HepG2 (cell line): ENCODE measurements around the gene TMEM132D. TPM values are rescaled to one million over a fixed set of nuclear protein-coding genes. Genes with fewer than 3 reads are reported as not detected.

Experiments used
- ATAC-seq: fragments of 200-7000 bp; cut with Tn5 transposase; 3 replicates; pipeline ENCODE4 v1.9.1; 2020; ENCODE audit warnings: mild to moderate bottlenecking, moderate library complexity
- BruUV-seq: library from RNA; stranded (reverse); fragments of 400-500 nt; replicated peaks from 2 replicates; lab custom pipeline; 2021; lab: Mats Ljungman, UMichigan
- CTCF ChIA-PET: fragments of 300-600 bp; formaldehyde crosslinking; extraction: SDS; loops from one replicate; lab custom pipeline; 2021; ENCODE audit warnings: low total read pairs, inconsistent platforms, low intra/inter-chr PET ratio; lab: Yijun Ruan, JAX
- POLR2A ChIA-PET: fragments of 350-600 bp; sonication (Branson Sonifier 250); formaldehyde crosslinking; loops from one replicate; lab custom pipeline; 2020; ENCODE audit warnings: antibody characterized with exemption, inconsistent platforms; lab: Yijun Ruan, JAX
- DNase-seq: peaks from one replicate; pipeline ENCODE4 v3.0.0-alpha.2; 2015; ENCODE audit warnings: low spot score
- FAIRE-seq: peaks from 3 replicates; lab custom pipeline; 2011; peaks lifted over from hg19 to GRCh38; lab: Jason Lieb, UNC
- H2AFZ ChIP-seq: one replicate; pipeline ENCODE4 v1.6.1; 2011; ENCODE audit warnings: low read length, inconsistent platforms
- H3K27ac ChIP-seq: fragments of 300-600 bp; 3 replicates; pipeline ENCODE4 v1.8.0; 2011; ENCODE audit warnings: mixed run types, mild to moderate bottlenecking, mixed read lengths, low read length, inconsistent platforms; ENCODE audit not compliant: insufficient read depth; ENCODE audit errors: extremely low read length
- H3K27me3 ChIP-seq, 2 experiments: fragments of 200-600 bp in 1 of 2; 2 replicates in 1 of 2; 3 replicates in 1 of 2; pipeline versions ENCODE4 v1.6.0 to v1.8.0; 2011; ENCODE audit warnings: low read length in 2 of 2, mild to moderate bottlenecking in 2 of 2, moderate library complexity in 2 of 2, inconsistent platforms in 1 of 2; ENCODE audit not compliant: insufficient read depth in 2 of 2, control insufficient read depth in 1 of 2
- H3K36me3 ChIP-seq, 2 experiments: fragments of 200-600 bp in 1 of 2; replicated peaks in 1 of 2; 2 replicates in 1 of 2; 3 replicates in 1 of 2; pipeline versions ENCODE4 v1.5.1 to v1.8.0; 2011; ENCODE audit warnings: low read length in 2 of 2, inconsistent platforms in 1 of 2; ENCODE audit not compliant: insufficient read depth in 2 of 2, control insufficient read depth in 1 of 2
- H3K4me1 ChIP-seq: 2 replicates; pipeline ENCODE4 v1.5.1; 2012; ENCODE audit warnings: low read length, inconsistent platforms; ENCODE audit not compliant: insufficient read depth
- H3K4me2 ChIP-seq: 2 replicates; pipeline ENCODE4 v1.6.0; 2011; ENCODE audit warnings: low read depth, low read length, inconsistent platforms
- H3K4me3 ChIP-seq, 3 experiments: fragments of 200-600 bp in 1 of 3; sonication (generic), shearing (Covaris generic) in 1 of 3; replicated peaks in 1 of 3; 2 replicates each; pipeline ENCODE4 v1.5.1; 2011 to 2016; ENCODE audit warnings: low read length in 3 of 3, inconsistent platforms in 2 of 3, low read depth in 2 of 3, mild to moderate bottlenecking in 2 of 3, control low read depth in 1 of 3, mixed read lengths in 1 of 3; ENCODE audit not compliant: insufficient read depth in 1 of 3
- H3K79me2 ChIP-seq: one replicate; pipeline ENCODE4 v1.6.1; 2011; ENCODE audit warnings: low read length, inconsistent platforms; ENCODE audit not compliant: insufficient read depth
- H3K9ac ChIP-seq: 2 replicates; pipeline ENCODE4 v1.6.0; 2011; ENCODE audit warnings: mild to moderate bottlenecking, low read depth, low read length, inconsistent platforms; ENCODE audit not compliant: insufficient read depth
- H3K9me3 ChIP-seq: 2 replicates; pipeline ENCODE4 v1.5.1; 2012; ENCODE audit warnings: mild to moderate bottlenecking, low read length
- H4K20me1 ChIP-seq: 2 replicates; pipeline ENCODE4 v1.6.0; 2011; ENCODE audit warnings: inconsistent platforms, mild to moderate bottlenecking, low read length, moderate library complexity; ENCODE audit not compliant: insufficient read depth
- JUND ChIP-seq: sonication (generic); formaldehyde crosslinking; IDR thresholded peaks from 2 replicates; pipeline ENCODE4 v1.8.0; 2022; ENCODE audit warnings: mild to moderate bottlenecking, missing genetic modification reagents
- KAT7 ChIP-seq: IDR thresholded peaks from 2 replicates; pipeline ENCODE4 v1.6.1; 2018; ENCODE audit warnings: borderline replicate concordance, missing compliant biosample characterization
- PHB2 ChIP-seq: fragments of 450-650 bp; IDR thresholded peaks from 2 replicates; pipeline ENCODE4 v1.6.1; 2018; ENCODE audit not compliant: partially characterized antibody
- RARG ChIP-seq: sonication (generic); formaldehyde crosslinking; IDR thresholded peaks from 2 replicates; pipeline ENCODE4 v1.4.0; 2020; ENCODE audit warnings: low read depth, mild to moderate bottlenecking, missing genetic modification reagents
- RERE ChIP-seq: IDR thresholded peaks from 2 replicates; pipeline ENCODE4 v1.6.1; 2016; ENCODE audit warnings: low read depth, missing genetic modification reagents, missing compliant biosample characterization
- ZBTB44 ChIP-seq: sonication (generic); formaldehyde crosslinking; IDR thresholded peaks from 2 replicates; pipeline ENCODE4 v1.4.0; 2020; ENCODE audit warnings: missing genetic modification reagents
- ZFAT ChIP-seq: sonication (generic); formaldehyde crosslinking; conservative IDR thresholded peaks from 2 replicates; pipeline ENCODE4 v1.8.1; 2023; ENCODE audit warnings: missing genetic modification reagents, inconsistent platforms
- ZFP36L2 ChIP-seq: sonication (generic); formaldehyde crosslinking; IDR thresholded peaks from 2 replicates; pipeline ENCODE4 v1.4.0; 2020; ENCODE audit warnings: missing genetic modification reagents
- ZNF431 ChIP-seq: sonication (generic); formaldehyde crosslinking; IDR thresholded peaks from 2 replicates; pipeline ENCODE4 v1.9.0; 2022; ENCODE audit warnings: missing genetic modification reagents, low read depth, mild to moderate bottlenecking, borderline replicate concordance
- ZNF598 ChIP-seq: sonication (generic); formaldehyde crosslinking; IDR thresholded peaks from 2 replicates; pipeline ENCODE4 v1.5.1; 2020; ENCODE audit warnings: mild to moderate bottlenecking, missing genetic modification reagents, borderline replicate concordance
- WGBS: methylation state at CpG from one replicate; pipeline ENCODE4 v1.1.6; 2017; ENCODE audit warnings: low lambda C conversion rate; 5-methylcytosine and 5-hydroxymethylcytosine counted together
- in situ Hi-C: cut with HindIII; loops from 2 replicates; pipeline ENCODE4 v1.10.0; 2017; ENCODE audit warnings: low pct_unique_long_range_greater_than_20kb; ENCODE audit not compliant: extremely low pct_ligation_motif_present
- intact Hi-C: fragments of 100-400 bp; cut with micrococcal nuclease; formaldehyde crosslinking; loops from one replicate; pipeline ENCODE4 v1.10.0; 2022; ENCODE audit not compliant: unreplicated experiment
- polyA plus RNA-seq, 8 experiments: library from polyadenylated mRNA; depleted of rRNA in 3 of 8; stranded (reverse) in 7 of 8; unstranded in 1 of 8; fragments of >200 nt; fragmentation: Illumina TruSeq in 4 of 8; extraction: Trizol in 4 of 8; gene quantifications; 2 replicates each; pipeline versions ENCODE4 v1.2.1 to v1.2.3, GENCODE V29; 2011 to 2016; ENCODE audit warnings: low read depth in 4 of 8, missing spikeins in 1 of 8, mixed read lengths in 1 of 8; ENCODE audit not compliant: insufficient read depth in 1 of 8
- total RNA-seq, 5 experiments: library from RNA; depleted of rRNA; stranded (reverse); fragments of >200 nt; fragmentation: Illumina TruSeq; extraction: Trizol; gene quantifications; 2 replicates each; pipeline ENCODE4 v1.2.3, GENCODE V29; 2016; ENCODE audit warnings: low read depth in 1 of 5

Gene TMEM132D
- total and polyA plus RNA-seq, 2 of the 13 experiments (the other 11 are each of a cell fraction or from before 2014, with no cell fraction given) = not detected

DNA sequence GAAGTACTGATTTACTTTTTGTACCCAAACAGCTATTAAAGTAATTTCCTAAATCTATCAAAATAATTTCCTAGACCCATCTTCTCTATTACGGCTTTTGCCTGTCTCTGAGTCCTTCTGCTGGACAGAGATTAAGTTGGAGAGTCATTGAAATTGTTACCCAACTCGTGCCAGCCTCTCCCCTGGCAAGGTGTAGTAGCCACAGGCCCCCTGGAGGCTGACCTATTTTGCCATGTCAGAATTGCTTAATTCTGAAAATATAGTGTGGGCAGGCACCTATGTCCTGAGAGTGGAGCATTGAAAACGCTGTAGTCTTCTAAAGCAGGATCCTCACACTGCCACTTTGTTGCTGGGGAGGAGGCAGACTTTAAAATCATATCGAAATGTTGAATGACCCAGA is 742.3 kb downstream of the TMEM132D start:
- H3K9me3 ChIP-seq = peaks cover 6% of the 10 kb centered on the region; the same call in 1 of the 2 replicates
- TF ChIP-seq RARG (CRISPR knock-in tag) = no peak
- no peak for TF ChIP-seq ZFP36L2 (CRISPR knock-in tag)
- TF ChIP-seq ZFAT (CRISPR knock-in tag) = no peak
- no peak for TF ChIP-seq ZBTB44 (CRISPR knock-in tag)
- TF ChIP-seq RERE = no peak
- no peak for TF ChIP-seq ZNF598
- no peak for TF ChIP-seq JUND
- TF ChIP-seq KAT7 (CRISPR knock-in tag) = no peak
- TF ChIP-seq PHB2 = no peak
- no peak for TF ChIP-seq ZNF431 (CRISPR knock-in tag)
- H3K27me3 ChIP-seq = no peaks in the 10 kb centered on the region
- H3K79me2 ChIP-seq = no peaks in the 10 kb centered on the region
- no peaks in the 10 kb centered on the region for H4K20me1 ChIP-seq
- ATAC-seq (no peak), FAIRE-seq (no peak), DNase-seq (no peak)
- H3K4me1 ChIP-seq = no peaks in the 10 kb centered on the region
- no peak overlapping the region for H3K4me3 ChIP-seq
- BruUV-seq = no TSS peak
- H3K4me2 ChIP-seq = no peak overlapping the region
- ChIA-PET POLR2A (no interaction called here), CTCF (no interaction called here)
- no peak overlapping the region for H3K9ac ChIP-seq
- no peak overlapping the region for H3K27ac ChIP-seq
- intact Hi-C loops = no loop called here
- in situ Hi-C loops = no loop called here
- WGBS = 3% methylated on average over 3 of the region's 4 CpGs
- no peak overlapping the region for H2AFZ ChIP-seq
- H3K36me3 ChIP-seq = no peaks in the 10 kb centered on the region
